Eye (tissue), 1 donor: ENCODE data around the gene MFNG.
A peak's percentile ranks its signal among the peaks of the same experiment; 100 is the strongest.
"Not testable (repeated sequence)": the region's sequence is repeated elsewhere in the genome, so short reads cannot be mapped to it uniquely, and the experiment has no call there.

Experiments
- DNase-seq: peaks from one replicate; pipeline ENCODE4 v3.0.0-alpha.2; 2015

MFNG gene

GRCh38 chr22:37486224-37486845 is at the start of gene MFNG:
MFNG (minus strand) TSS chr22:37486384; CDS start chr22:37486177, 207 bp downstream.
- peak; percentile 83 for DNase-seq

GRCh38 chr22:37535159-37535558 is 49.0 kb upstream of the MFNG start:
- no peak for DNase-seq

- DNase-seq = no peak
Observed at GRCh38 chr22:37534445-37534844, 48.3 kb upstream of the MFNG start.

- no peak for DNase-seq
Observed at GRCh38 chr22:37533995-37534394, 47.8 kb upstream of the MFNG start.

GRCh38 chr22:37529652-37530345 is 43.6 kb upstream of the MFNG start:
- DNase-seq = no peak

GRCh38 chr22:37527952-37528351 is 41.8 kb upstream of the MFNG start:
- DNase-seq = not testable (repeated sequence)

GRCh38 chr22:37527081-37527752 is 41.0 kb upstream of the MFNG start:
- DNase-seq = not testable (repeated sequence)

GRCh38 chr22:37526376-37526775 is 40.2 kb upstream of the MFNG start:
- DNase-seq = no peak

GRCh38 chr22:37525746-37526350 is 39.7 kb upstream of the MFNG start:
- DNase-seq = no peak

- DNase-seq = no peak
Observed at GRCh38 chr22:37525073-37525745, 39.0 kb upstream of the MFNG start.

- no peak for DNase-seq
Observed at GRCh38 chr22:37522482-37522881, 36.3 kb upstream of the MFNG start.

GRCh38 chr22:37521236-37521739 is 35.1 kb upstream of the MFNG start:
- DNase-seq = no peak

- no peak for DNase-seq
Observed at GRCh38 chr22:37520776-37521191, 34.6 kb upstream of the MFNG start.

GRCh38 chr22:37519268-37520195 is 33.3 kb upstream of the MFNG start, which contains the start of gene CARD10:
CARD10 (minus strand) TSS chr22:37519415; CDS start chr22:37519200, 215 bp downstream.
- DNase-seq = no peak

GRCh38 chr22:37518509-37519267 is 32.5 kb upstream of the MFNG start:
- no peak for DNase-seq

GRCh38 chr22:37517826-37518450 is 31.8 kb upstream of the MFNG start:
- no peak for DNase-seq

- no peak for DNase-seq
Observed at GRCh38 chr22:37516456-37516855, 30.3 kb upstream of the MFNG start.

GRCh38 chr22:37515901-37516300 is 29.7 kb upstream of the MFNG start:
- DNase-seq = no peak

GRCh38 chr22:37514526-37515051 is 28.4 kb upstream of the MFNG start:
- DNase-seq = no peak
